GM19452 (cell line): Measurements from ENCODE around the gene PARD3.

Source experiments
- ATAC-seq: cut with Tn5 transposase; IDR thresholded peaks from one replicate; pipeline ENCODE4 v1.9.1; 2021; ENCODE audit not compliant: unreplicated experiment

The PARD3 gene

GRCh38 chr10:34203966-34204630 lies 611.0 kb downstream of the PARD3 start:
- ATAC-seq = no peak

- ATAC-seq = no peak
These were observed 614.7 kb downstream of the PARD3 start for GRCh38 chr10:34200355-34200901.

- no peak for ATAC-seq
These were observed 616.1 kb downstream of the PARD3 start for GRCh38 chr10:34198953-34199352.

GRCh38 chr10:34196058-34196433 lies 619.0 kb downstream of the PARD3 start:
- ATAC-seq = no peak

GRCh38 chr10:34195364-34196057 lies 619.6 kb downstream of the PARD3 start:
- no peak for ATAC-seq

- no peak for ATAC-seq
These were observed 621.0 kb downstream of the PARD3 start for GRCh38 chr10:34193931-34194626.

GRCh38 chr10:34192646-34193045 lies 622.5 kb downstream of the PARD3 start:
- no peak for ATAC-seq

GRCh38 chr10:34191406-34191805 lies 623.7 kb downstream of the PARD3 start:
- no peak for ATAC-seq

- no peak for ATAC-seq
These were observed 624.5 kb downstream of the PARD3 start for GRCh38 chr10:34190580-34190979.

- ATAC-seq = no peak
These were observed 625.3 kb downstream of the PARD3 start for GRCh38 chr10:34189830-34190229.

- ATAC-seq = no peak
These were observed 626.9 kb downstream of the PARD3 start for GRCh38 chr10:34188221-34188620.

- no peak for ATAC-seq
These were observed 627.9 kb downstream of the PARD3 start for GRCh38 chr10:34187201-34187600.

- no peak for ATAC-seq
These were observed 628.4 kb downstream of the PARD3 start for GRCh38 chr10:34186745-34187144.

- no peak for ATAC-seq
These were observed 629.1 kb downstream of the PARD3 start for GRCh38 chr10:34185998-34186397.

GRCh38 chr10:34184939-34185386 lies 630.1 kb downstream of the PARD3 start:
- ATAC-seq = no peak

- ATAC-seq = no peak
These were observed 630.7 kb downstream of the PARD3 start for GRCh38 chr10:34184397-34184796.

- ATAC-seq = no peak
These were observed 631.9 kb downstream of the PARD3 start for GRCh38 chr10:34183016-34183796.

- ATAC-seq = no peak
These were observed 633.4 kb downstream of the PARD3 start for GRCh38 chr10:34181553-34182300.

- ATAC-seq = no peak
These were observed 634.3 kb downstream of the PARD3 start for GRCh38 chr10:34180749-34181148.

GRCh38 chr10:34179280-34179679 lies 635.8 kb downstream of the PARD3 start:
- ATAC-seq = no peak
